SK-N-SH (cell line): Measurements from ENCODE around the gene ABCD1.
A peak's percentile ranks its signal among the peaks of the same experiment; 100 is the strongest.

Experiments
- CTCF ChIP-seq: fragments of 200-600 bp; sonication (generic); IDR thresholded peaks from 2 replicates; pipeline ENCODE4 v1.6.1; 2017; ENCODE audit warnings: antibody characterized with exemption, mild to moderate bottlenecking, moderate library complexity
- MAX ChIP-seq: IDR thresholded peaks from 2 replicates; pipeline ENCODE4 v1.4.0; 2012; ENCODE audit warnings: low read depth
- MXI1 ChIP-seq: IDR thresholded peaks from 2 replicates; pipeline ENCODE4 v1.6.1; 2012; ENCODE audit warnings: mild to moderate bottlenecking, low read depth, low read length, improper control_type of control experiment
- POLR2AphosphoS5 ChIP-seq: IDR thresholded peaks from 2 replicates; pipeline ENCODE4 v1.6.1; 2012; ENCODE audit warnings: low read depth, low read length
- YY1 ChIP-seq: IDR thresholded peaks from 2 replicates; pipeline ENCODE4 v1.4.0; 2012; ENCODE audit warnings: low read depth, mild to moderate bottlenecking

DNA sequence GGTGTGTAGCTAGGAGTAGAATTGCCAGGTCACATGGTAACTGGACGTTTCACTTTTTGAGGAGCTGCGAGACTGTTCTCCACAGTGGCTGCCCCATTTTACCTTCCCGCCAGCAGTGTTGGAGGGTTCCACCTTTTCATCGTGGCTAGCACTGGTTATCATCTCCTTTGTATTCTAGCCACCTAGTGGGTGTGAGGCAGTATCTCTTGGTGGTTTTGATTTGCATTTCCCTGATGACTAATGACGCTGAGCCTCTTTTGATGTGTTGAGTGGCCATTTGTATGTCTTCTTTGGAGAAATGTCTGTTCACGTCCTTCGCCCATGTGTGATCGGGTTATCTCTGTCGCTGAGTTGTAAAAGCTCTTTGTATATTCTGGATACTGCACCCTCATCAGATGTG lies 10.6 kb downstream of the ABCD1 start:
- TF ChIP-seq CTCF, result peak; percentile 15; the same call in 1 of the 2 replicates
- TF ChIP-seq POLR2AphosphoS5, result no peak
- TF ChIP-seq MXI1, result no peak
- no peak for TF ChIP-seq MAX
- no peak for TF ChIP-seq YY1
